Panc1 (cell line): Measurements from ENCODE around the gene CADM1. TPM values are rescaled to one million over a fixed set of nuclear protein-coding genes. Genes with fewer than 3 reads are reported as not detected.

Experiments used
- ATAC-seq: fragments of 200-7000 bp; cut with Tn5 transposase; 2 replicates; pipeline ENCODE4 v1.9.1; 2020; ENCODE audit warnings: mild to moderate bottlenecking, moderate library complexity
- BruUV-seq: library from RNA; stranded (reverse); fragments of 400-500 nt; replicated peaks from 2 replicates; lab custom pipeline; 2021; lab: Mats Ljungman, UMichigan
- CTCF ChIA-PET: fragments of 300-600 bp; sonication (Branson Sonifier 250); formaldehyde crosslinking; loops from one replicate; lab custom pipeline; 2022; ENCODE audit warnings: antibody characterized with exemption; lab: Charles Lee
- POLR2A ChIA-PET: fragments of 300-600 bp; sonication (Branson Sonifier 250); formaldehyde crosslinking; loops from one replicate; lab custom pipeline; 2022; ENCODE audit warnings: antibody characterized with exemption; lab: Charles Lee
- DNase-seq: peaks from one replicate; pipeline ENCODE4 v3.0.0-alpha.2; 2010; ENCODE audit warnings: low read depth, low spot score
- H3K27ac ChIP-seq: 2 replicates; pipeline ENCODE4 v1.5.1; 2011; ENCODE audit warnings: mild to moderate bottlenecking, low read length, inconsistent platforms
- H3K27me3 ChIP-seq: fragments of 200-500 bp; sonication (Bioruptor generic); 2 replicates; pipeline ENCODE4 v1.6.0; 2014; ENCODE audit warnings: low read length, inconsistent platforms; ENCODE audit not compliant: control insufficient read depth, insufficient read depth
- H3K36me3 ChIP-seq: fragments of 200-500 bp; sonication (Bioruptor generic); 2 replicates; pipeline ENCODE4 v1.5.1; 2014; ENCODE audit warnings: inconsistent platforms, mild to moderate bottlenecking, low read length, moderate library complexity; ENCODE audit not compliant: control insufficient read depth, insufficient read depth
- H3K4me1 ChIP-seq: 2 replicates; pipeline ENCODE4 v1.5.1; 2011; ENCODE audit warnings: inconsistent platforms, mild to moderate bottlenecking, low read length, moderate library complexity; ENCODE audit not compliant: control insufficient read depth, insufficient read depth
- H3K4me3 ChIP-seq, 2 experiments: 2 replicates each; pipeline ENCODE4 v1.5.1; 2011 to 2012; ENCODE audit warnings: low read depth in 2 of 2, low read length in 2 of 2, mild to moderate bottlenecking in 2 of 2, inconsistent platforms in 1 of 2, moderate library complexity in 1 of 2
- H3K9me3 ChIP-seq: fragments of 200-500 bp; sonication (Bioruptor generic); 2 replicates; pipeline ENCODE4 v1.5.1; 2014; ENCODE audit warnings: low read depth, mild to moderate bottlenecking, inconsistent platforms, low read length, moderate library complexity; ENCODE audit not compliant: control insufficient read depth, insufficient read depth
- CTCF ChIP-seq: fragments of 450-650 bp; IDR thresholded peaks from 2 replicates; pipeline ENCODE4 v1.5.1; 2017; ENCODE audit warnings: mild to moderate bottlenecking
- POLR2AphosphoS5 ChIP-seq: IDR thresholded peaks from 2 replicates; pipeline ENCODE4 v1.6.1; 2012; ENCODE audit warnings: mild to moderate bottlenecking, low read depth, low read length, moderate library complexity
- REST ChIP-seq, 2 experiments: IDR thresholded peaks; 2 replicates each; pipeline ENCODE4 v1.6.1; 2011 to 2012; ENCODE audit warnings: low read depth in 2 of 2, control low read depth in 1 of 2, low read length in 1 of 2, mild to moderate bottlenecking in 1 of 2, moderate library complexity in 1 of 2; ENCODE audit not compliant: insufficient read depth in 1 of 2
- in situ Hi-C: cut with HindIII; loops from 2 replicates; pipeline ENCODE4 v1.10.0; 2016; ENCODE audit warnings: low sequenced_read_pairs, low pct_unique_long_range_greater_than_20kb
- intact Hi-C: fragments of 100-400 bp; cut with micrococcal nuclease; formaldehyde crosslinking; loops from one replicate; pipeline ENCODE4 v1.10.0; 2022; ENCODE audit not compliant: unreplicated experiment
- total RNA-seq: library from RNA; stranded (reverse); gene quantifications from one replicate; pipeline ENCODE4 v1.2.1, GENCODE V29; 2021; ENCODE audit not compliant: unreplicated experiment

The CADM1 gene
- total RNA-seq, 1 experiment from 2014 or later = 3.9 TPM

- no peaks in the 10 kb centered on the region for H3K36me3 ChIP-seq
- ChIA-PET CTCF (no interaction called here), POLR2A (no interaction called here)
- intact Hi-C loops (no loop called here), in situ Hi-C loops (no loop called here)
- 0 out of 2 replicates have a peak, but pooled peaks cover 2% of the 10 kb centered on the region for H3K27me3 ChIP-seq
- ATAC-seq = no peak
- TF ChIP-seq CTCF (no peak), POLR2AphosphoS5 (no peak)
- H3K9me3 ChIP-seq = no peaks in the 10 kb centered on the region
- no peaks in the 10 kb centered on the region for H3K4me1 ChIP-seq
- no peak overlapping the region for H3K4me3 ChIP-seq
- DNase-seq = no peak
- no peak overlapping the region for H3K27ac ChIP-seq
- no TSS peak for BruUV-seq
These were observed 45.3 kb downstream of the CADM1 start for GRCh38 chr11:115458877-115459276.

GRCh38 chr11:115456019-115456418 is 48.2 kb downstream of the CADM1 start:
- ChIA-PET POLR2A (no interaction called here), CTCF (no interaction called here)
- H3K27me3 ChIP-seq = 0 out of 2 replicates have a peak, but pooled peaks cover 2% of the 10 kb centered on the region
- H3K9me3 ChIP-seq = no peaks in the 10 kb centered on the region
- intact Hi-C loops (no loop called here), in situ Hi-C loops (no loop called here)
- TF ChIP-seq REST (IDR thresholded peaks at IDR 0.05; ENCODE audit: insufficient read depth in 1 of 2, low read depth in 2 of 2, low read length in 1 of 2) (no peak), CTCF (no peak), POLR2AphosphoS5 (no peak)
- no peak for ATAC-seq
- no TSS peak for BruUV-seq
- no peak overlapping the region for H3K27ac ChIP-seq
- DNase-seq = no peak
- no peaks in the 10 kb centered on the region for H3K36me3 ChIP-seq
- H3K4me1 ChIP-seq = no peaks in the 10 kb centered on the region
- no peak overlapping the region for H3K4me3 ChIP-seq

GRCh38 chr11:115455613-115456012 is 48.6 kb downstream of the CADM1 start:
- in situ Hi-C loops (no loop called here), intact Hi-C loops (no loop called here)
- ChIA-PET POLR2A (no interaction called here), CTCF (no interaction called here)
- BruUV-seq = no TSS peak
- no peak overlapping the region for H3K27ac ChIP-seq
- no peak for ATAC-seq
- no peak for DNase-seq
- 0 out of 2 replicates have a peak, but pooled peaks cover 2% of the 10 kb centered on the region for H3K27me3 ChIP-seq
- H3K4me3 ChIP-seq = no peak overlapping the region
- no peaks in the 10 kb centered on the region for H3K9me3 ChIP-seq
- H3K36me3 ChIP-seq = no peaks in the 10 kb centered on the region
- no peak for TF ChIP-seq REST (IDR thresholded peaks at IDR 0.05; ENCODE audit: insufficient read depth in 1 of 2, low read depth in 2 of 2, low read length in 1 of 2)
- H3K4me1 ChIP-seq = no peaks in the 10 kb centered on the region
